Measurements from ENCODE around the gene RIMBP2. TPM values are rescaled to one million over a fixed set of nuclear protein-coding genes. Genes with fewer than 3 reads are reported as not detected.
"Not testable (repeated sequence)": the region's sequence is repeated elsewhere in the genome, so short reads cannot be mapped to it uniquely, and the experiment has no call there.

The RIMBP2 gene
- total and polyA plus RNA-seq, 4 donors = 0.39 to 1.0 TPM; not detected in 2

GRCh38 chr12:130650131-130650530 lies 66.0 kb downstream of the RIMBP2 start:
- Histone ChIP-seq H3K27ac (ENCODE audit: low read depth in 1 of 2, low read length in 2 of 2) (no peak overlapping the region), H3K36me3 (ENCODE audit: control insufficient read depth in 1 of 2, insufficient read depth in 2 of 2, low read length in 1 of 2) (no peaks in the 10 kb centered on the region), H3K9me3 (ENCODE audit: control insufficient read depth, low read length) (peaks cover 6% of the 10 kb centered on the region), H3K4me3 (ENCODE audit: low read length in 2 of 2) (no peak overlapping the region), H3K27me3 (ENCODE audit: control insufficient read depth in 1 of 2, insufficient read depth in 2 of 2, low read length in 1 of 2) (no peaks in the 10 kb centered on the region), H3K4me1 (ENCODE audit: control insufficient read depth in 1 of 2, insufficient read depth in 2 of 2, low read length in 2 of 2) (no peaks in the 10 kb centered on the region)
- DNase-seq (no peak), ATAC-seq (ENCODE audit: low FRiP score) (no peak)
- WGBS, 2 donors = 34 to 37% methylated on average over 9 of the region's 9 CpGs
- intact Hi-C loops (cut with DNase I) = no loop called here

DNA sequence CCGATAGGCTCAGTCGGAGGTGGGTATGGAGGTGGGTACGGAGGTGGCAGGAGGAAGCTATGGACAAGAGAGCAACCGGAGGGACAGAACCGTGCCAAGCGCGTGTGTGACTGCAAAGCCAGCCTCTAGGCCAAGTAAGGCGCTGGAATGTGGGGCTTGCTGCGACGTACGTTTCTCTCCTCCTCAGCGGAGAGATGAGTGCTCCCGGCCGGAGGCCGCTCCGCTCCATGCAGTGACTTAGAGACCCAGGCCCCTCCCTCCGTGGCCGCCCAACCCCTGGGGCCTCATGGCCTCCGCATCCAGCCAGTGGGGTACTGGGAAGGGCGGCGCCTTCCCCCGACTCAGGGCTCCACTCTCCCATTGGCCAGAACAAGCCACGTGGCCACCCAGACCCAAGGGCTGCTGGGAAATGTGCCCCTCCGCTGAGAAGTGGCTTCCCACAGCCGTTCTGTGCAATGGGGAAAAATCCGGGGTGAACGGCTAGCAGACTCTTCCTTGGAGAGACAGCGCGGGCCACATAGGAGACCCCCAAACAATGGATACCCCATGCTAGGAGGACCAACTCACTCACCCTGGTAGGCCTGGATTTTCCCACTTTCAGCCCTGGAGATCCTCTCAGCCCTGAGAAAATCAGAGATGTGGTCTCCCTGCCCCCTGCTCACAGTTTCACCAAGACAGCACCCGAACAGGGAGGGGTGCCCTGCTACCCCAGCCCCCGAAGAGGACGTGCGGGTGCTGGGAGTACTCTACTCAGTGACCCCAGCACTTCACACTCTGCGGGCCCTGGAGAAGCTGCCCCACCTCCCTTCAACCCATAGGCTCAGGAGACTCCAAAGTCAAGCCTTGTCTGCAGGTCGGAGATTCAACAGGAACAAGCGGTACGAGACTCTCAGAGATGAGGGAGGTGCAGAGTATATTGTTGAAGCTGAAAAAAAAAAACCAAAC lies 66.7 kb downstream of the RIMBP2 start:
- H3K9me3 ChIP-seq (ENCODE audit: control insufficient read depth, low read length) = peaks cover 6% of the 10 kb centered on the region
- WGBS, 2 donors = 91% methylated on average over 37 of the region's 37 CpGs
- no peak overlapping the region for H3K27ac ChIP-seq (ENCODE audit: low read depth in 1 of 2, low read length in 2 of 2)
- no peaks in the 10 kb centered on the region for H3K4me1 ChIP-seq (ENCODE audit: control insufficient read depth in 1 of 2, insufficient read depth in 2 of 2, low read length in 2 of 2)
- DNase-seq (no peak), ATAC-seq (ENCODE audit: low FRiP score) (no peak)
- H3K27me3 ChIP-seq (ENCODE audit: control insufficient read depth in 1 of 2, insufficient read depth in 2 of 2, low read length in 1 of 2) = no peaks in the 10 kb centered on the region
- no peak overlapping the region for H3K4me3 ChIP-seq (ENCODE audit: low read length in 2 of 2)
- intact Hi-C loops (cut with DNase I) = no loop called here
- no peaks in the 10 kb centered on the region for H3K36me3 ChIP-seq (ENCODE audit: control insufficient read depth in 1 of 2, insufficient read depth in 2 of 2, low read length in 1 of 2)

DNA sequence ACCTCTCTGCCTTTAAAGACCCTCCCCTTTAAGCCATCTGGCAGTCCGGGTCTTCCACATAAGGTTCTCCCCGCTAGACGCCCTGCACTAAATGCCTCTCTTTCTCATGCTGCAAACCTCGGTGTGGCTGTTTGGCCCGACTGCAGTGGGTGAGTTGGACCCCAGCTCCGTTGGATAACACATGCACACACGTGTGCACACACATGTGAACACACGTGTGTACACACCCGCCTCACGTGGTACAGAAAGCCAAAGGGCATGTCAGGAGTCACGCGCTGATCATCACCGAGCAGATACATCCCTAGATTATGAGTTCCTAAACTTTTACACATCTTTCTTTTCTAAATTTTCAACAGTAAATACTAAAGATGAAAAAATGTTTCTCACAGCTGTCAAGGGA lies 68.3 kb downstream of the RIMBP2 start:
- no peak for ATAC-seq (ENCODE audit: low FRiP score)
- Histone ChIP-seq H3K27me3 (ENCODE audit: control insufficient read depth in 1 of 2, insufficient read depth in 2 of 2, low read length in 1 of 2) (no peaks in the 10 kb centered on the region), H3K9me3 (ENCODE audit: control insufficient read depth, low read length) (peaks cover 5% of the 10 kb centered on the region), H3K27ac (ENCODE audit: low read depth in 1 of 2, low read length in 2 of 2) (no peak overlapping the region), H3K36me3 (ENCODE audit: control insufficient read depth in 1 of 2, insufficient read depth in 2 of 2, low read length in 1 of 2) (no peaks in the 10 kb centered on the region), H3K4me1 (ENCODE audit: control insufficient read depth in 1 of 2, insufficient read depth in 2 of 2, low read length in 2 of 2) (no peaks in the 10 kb centered on the region), H3K4me3 (ENCODE audit: low read length in 2 of 2) (no peak overlapping the region)
- WGBS, 2 donors = 73 to 74% methylated on average over 13 of the region's 13 CpGs
- DNase-seq = no peak
- intact Hi-C loops (cut with DNase I) = no loop called here

- Histone ChIP-seq H3K36me3 (ENCODE audit: control insufficient read depth in 1 of 2, insufficient read depth in 2 of 2, low read length in 1 of 2) (no peaks in the 10 kb centered on the region), H3K4me3 (ENCODE audit: low read length in 2 of 2) (no peak overlapping the region), H3K4me1 (ENCODE audit: control insufficient read depth in 1 of 2, insufficient read depth in 2 of 2, low read length in 2 of 2) (no peaks in the 10 kb centered on the region), H3K27me3 (ENCODE audit: control insufficient read depth in 1 of 2, insufficient read depth in 2 of 2, low read length in 1 of 2) (no peaks in the 10 kb centered on the region), H3K9me3 (ENCODE audit: control insufficient read depth, low read length) (peaks cover 3% of the 10 kb centered on the region), H3K27ac (ENCODE audit: low read depth in 1 of 2, low read length in 2 of 2) (no peak overlapping the region)
- DNase-seq (no peak), ATAC-seq (ENCODE audit: low FRiP score) (no peak)
- intact Hi-C loops (cut with DNase I) = no loop called here
- 77 to 88% methylated on average over 16 of the region's 16 CpGs for WGBS, 2 donors
Observed at GRCh38 chr12:130646716-130647370, 69.3 kb downstream of the RIMBP2 start.

- H3K36me3 ChIP-seq (ENCODE audit: control insufficient read depth in 1 of 2, insufficient read depth in 2 of 2, low read length in 1 of 2); H3K4me3 ChIP-seq (ENCODE audit: low read length in 2 of 2); H3K4me1 ChIP-seq (ENCODE audit: control insufficient read depth in 1 of 2, insufficient read depth in 2 of 2, low read length in 2 of 2); ATAC-seq (ENCODE audit: low FRiP score); intact Hi-C loops (cut with DNase I); H3K27me3 ChIP-seq (ENCODE audit: control insufficient read depth in 1 of 2, insufficient read depth in 2 of 2, low read length in 1 of 2); DNase-seq; H3K27ac ChIP-seq (ENCODE audit: low read depth in 1 of 2, low read length in 2 of 2); H3K9me3 ChIP-seq (ENCODE audit: control insufficient read depth, low read length): not testable (repeated sequence)
- 74 to 78% methylated on average over 4 of the region's 4 CpGs for WGBS, 2 donors
Observed at GRCh38 chr12:130646191-130646590, 69.9 kb downstream of the RIMBP2 start.

GRCh38 chr12:130645751-130646150 lies 70.3 kb downstream of the RIMBP2 start:
- DNase-seq = no peak
- no peaks in the 10 kb centered on the region for H3K27me3 ChIP-seq (ENCODE audit: control insufficient read depth in 1 of 2, insufficient read depth in 2 of 2, low read length in 1 of 2)
- no peaks in the 10 kb centered on the region for H3K36me3 ChIP-seq (ENCODE audit: control insufficient read depth in 1 of 2, insufficient read depth in 2 of 2, low read length in 1 of 2)
- H3K9me3 ChIP-seq (ENCODE audit: control insufficient read depth, low read length) = peaks cover 3% of the 10 kb centered on the region
- no peak overlapping the region for H3K27ac ChIP-seq (ENCODE audit: low read depth in 1 of 2, low read length in 2 of 2)
- H3K4me1 ChIP-seq (ENCODE audit: control insufficient read depth in 1 of 2, insufficient read depth in 2 of 2, low read length in 2 of 2) = no peaks in the 10 kb centered on the region
- WGBS, 2 donors = 48 to 70% methylated on average over 2 of the region's 2 CpGs
- no peak for ATAC-seq (ENCODE audit: low FRiP score)
- no peak overlapping the region for H3K4me3 ChIP-seq (ENCODE audit: low read length in 2 of 2)
- intact Hi-C loops (cut with DNase I) = no loop called here

DNA sequence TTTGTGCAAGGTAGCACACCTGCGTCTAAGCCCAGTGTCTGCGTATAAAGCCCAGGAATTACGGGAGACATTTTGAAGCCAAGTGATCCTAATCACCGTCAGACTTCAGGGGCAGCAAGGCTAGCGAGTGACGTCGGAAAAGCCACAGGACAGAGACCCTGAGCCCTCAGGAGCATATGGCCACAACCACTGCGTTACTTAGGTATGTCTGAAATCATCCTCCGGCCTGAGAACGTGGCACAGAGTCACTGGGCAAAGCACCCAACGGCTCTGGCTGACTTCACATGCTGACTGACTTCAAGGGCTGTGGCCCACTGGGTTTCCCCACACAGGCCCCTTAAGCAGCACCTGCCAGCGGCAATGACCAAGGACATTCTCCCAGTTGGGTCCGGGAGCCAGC lies 71.5 kb downstream of the RIMBP2 start:
- intact Hi-C loops (cut with DNase I) = no loop called here
- Histone ChIP-seq H3K4me3 (ENCODE audit: low read length in 2 of 2) (no peak overlapping the region), H3K4me1 (ENCODE audit: control insufficient read depth in 1 of 2, insufficient read depth in 2 of 2, low read length in 2 of 2) (no peaks in the 10 kb centered on the region), H3K36me3 (ENCODE audit: control insufficient read depth in 1 of 2, insufficient read depth in 2 of 2, low read length in 1 of 2) (no peaks in the 10 kb centered on the region), H3K27me3 (ENCODE audit: control insufficient read depth in 1 of 2, insufficient read depth in 2 of 2, low read length in 1 of 2) (no peaks in the 10 kb centered on the region), H3K27ac (ENCODE audit: low read depth in 1 of 2, low read length in 2 of 2) (no peak overlapping the region), H3K9me3 (ENCODE audit: control insufficient read depth, low read length) (peaks cover 3% of the 10 kb centered on the region)
- DNase-seq (no peak), ATAC-seq (ENCODE audit: low FRiP score) (no peak)
- WGBS, 2 donors = 83 to 87% methylated on average over 13 of the region's 13 CpGs

GRCh38 chr12:130644146-130644545 lies 72.0 kb downstream of the RIMBP2 start:
- 79 to 83% methylated on average over 12 of the region's 12 CpGs for WGBS, 2 donors
- intact Hi-C loops (cut with DNase I) = no loop called here
- H3K27ac ChIP-seq (ENCODE audit: low read depth in 1 of 2, low read length in 2 of 2) = no peak overlapping the region
- peaks cover 3% of the 10 kb centered on the region for H3K9me3 ChIP-seq (ENCODE audit: control insufficient read depth, low read length)
- DNase-seq (no peak), ATAC-seq (ENCODE audit: low FRiP score) (no peak)
- H3K36me3 ChIP-seq (ENCODE audit: control insufficient read depth in 1 of 2, insufficient read depth in 2 of 2, low read length in 1 of 2) = no peaks in the 10 kb centered on the region
- H3K4me1 ChIP-seq (ENCODE audit: control insufficient read depth in 1 of 2, insufficient read depth in 2 of 2, low read length in 2 of 2) = no peaks in the 10 kb centered on the region
- H3K4me3 ChIP-seq (ENCODE audit: low read length in 2 of 2) = no peak overlapping the region
- H3K27me3 ChIP-seq (ENCODE audit: control insufficient read depth in 1 of 2, insufficient read depth in 2 of 2, low read length in 1 of 2) = no peaks in the 10 kb centered on the region

DNA sequence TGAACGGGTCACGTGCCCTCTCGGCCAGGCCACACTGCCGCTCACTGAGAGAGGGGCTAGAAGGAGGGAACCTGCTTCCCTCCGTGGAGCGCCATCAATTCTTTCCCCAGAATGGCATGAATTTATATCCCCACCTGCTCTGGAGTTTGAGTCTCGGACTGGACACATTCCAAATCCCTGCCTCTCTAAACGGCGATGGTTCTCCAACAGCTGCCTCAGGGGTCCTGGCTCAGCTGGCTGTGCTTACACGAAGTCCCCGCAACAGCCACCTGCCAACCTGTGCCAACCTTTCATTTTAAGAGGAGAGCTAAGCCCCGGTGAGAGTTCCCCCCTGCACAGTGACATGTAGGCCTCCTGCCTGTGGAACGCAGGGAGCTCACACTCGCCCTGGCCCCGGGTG lies 73.2 kb downstream of the RIMBP2 start:
- ATAC-seq (ENCODE audit: low FRiP score) (no peak), DNase-seq (no peak)
- H3K27me3 ChIP-seq (ENCODE audit: control insufficient read depth in 1 of 2, insufficient read depth in 2 of 2, low read length in 1 of 2) = no peaks in the 10 kb centered on the region
- intact Hi-C loops (cut with DNase I) = no loop called here
- peaks cover 1% of the 10 kb centered on the region for H3K9me3 ChIP-seq (ENCODE audit: control insufficient read depth, low read length)
- no peaks in the 10 kb centered on the region for H3K4me1 ChIP-seq (ENCODE audit: control insufficient read depth in 1 of 2, insufficient read depth in 2 of 2, low read length in 2 of 2)
- 79 to 80% methylated on average over 15 of the region's 15 CpGs for WGBS, 2 donors
- no peaks in the 10 kb centered on the region for H3K36me3 ChIP-seq (ENCODE audit: control insufficient read depth in 1 of 2, insufficient read depth in 2 of 2, low read length in 1 of 2)
- no peak overlapping the region for H3K27ac ChIP-seq (ENCODE audit: low read depth in 1 of 2, low read length in 2 of 2)
- no peak overlapping the region for H3K4me3 ChIP-seq (ENCODE audit: low read length in 2 of 2)
